IPS-15b (cell line): ENCODE data around the gene LEMD1.

Experiments used
- H3K27me3 ChIP-seq: one replicate; pipeline ENCODE4 v1.6.1; 2013; ENCODE audit warnings: low read length; ENCODE audit not compliant: control insufficient read depth, insufficient read depth
- H3K36me3 ChIP-seq: one replicate; pipeline ENCODE4 v1.6.1; 2013; ENCODE audit warnings: low read length; ENCODE audit not compliant: control insufficient read depth, insufficient read depth
- H3K4me1 ChIP-seq: one replicate; pipeline ENCODE4 v1.6.1; 2013; ENCODE audit warnings: mild to moderate bottlenecking, low read length; ENCODE audit not compliant: control insufficient read depth, insufficient read depth
- H3K4me3 ChIP-seq: one replicate; pipeline ENCODE4 v1.5.1; 2013; ENCODE audit warnings: low read depth, low read length
- H3K9ac ChIP-seq: one replicate; pipeline ENCODE4 v1.6.1; 2013; ENCODE audit warnings: low read depth, mild to moderate bottlenecking, low read length
- H3K9me3 ChIP-seq: one replicate; pipeline ENCODE4 v1.6.1; 2013; ENCODE audit warnings: mild to moderate bottlenecking, low read length; ENCODE audit not compliant: control insufficient read depth, insufficient read depth

Gene LEMD1

GRCh38 chr1:205444931-205445645 lies 23.2 kb upstream of the LEMD1 start:
- peaks cover 24% of the 10 kb centered on the region for H3K27me3 ChIP-seq
- H3K36me3 ChIP-seq, result no peaks in the 10 kb centered on the region
- peak overlapping the region; percentile 24 for H3K4me3 ChIP-seq
- peaks cover 81% of the 10 kb centered on the region for H3K4me1 ChIP-seq
- H3K9ac ChIP-seq, result peak overlapping the region; percentile 57
- no peaks in the 10 kb centered on the region for H3K9me3 ChIP-seq

GRCh38 chr1:205444300-205444930 lies 22.6 kb upstream of the LEMD1 start:
- Histone ChIP-seq H3K36me3 (no peaks in the 10 kb centered on the region), H3K27me3 (peaks cover 21% of the 10 kb centered on the region), H3K9me3 (no peaks in the 10 kb centered on the region), H3K4me1 (peaks cover 80% of the 10 kb centered on the region), H3K4me3 (peak overlapping the region; percentile 31), H3K9ac (no peak overlapping the region)

- H3K9me3 ChIP-seq, result no peaks in the 10 kb centered on the region
Measured at GRCh38 chr1:205443585-205444299, 21.9 kb upstream of the LEMD1 start.

DNA sequence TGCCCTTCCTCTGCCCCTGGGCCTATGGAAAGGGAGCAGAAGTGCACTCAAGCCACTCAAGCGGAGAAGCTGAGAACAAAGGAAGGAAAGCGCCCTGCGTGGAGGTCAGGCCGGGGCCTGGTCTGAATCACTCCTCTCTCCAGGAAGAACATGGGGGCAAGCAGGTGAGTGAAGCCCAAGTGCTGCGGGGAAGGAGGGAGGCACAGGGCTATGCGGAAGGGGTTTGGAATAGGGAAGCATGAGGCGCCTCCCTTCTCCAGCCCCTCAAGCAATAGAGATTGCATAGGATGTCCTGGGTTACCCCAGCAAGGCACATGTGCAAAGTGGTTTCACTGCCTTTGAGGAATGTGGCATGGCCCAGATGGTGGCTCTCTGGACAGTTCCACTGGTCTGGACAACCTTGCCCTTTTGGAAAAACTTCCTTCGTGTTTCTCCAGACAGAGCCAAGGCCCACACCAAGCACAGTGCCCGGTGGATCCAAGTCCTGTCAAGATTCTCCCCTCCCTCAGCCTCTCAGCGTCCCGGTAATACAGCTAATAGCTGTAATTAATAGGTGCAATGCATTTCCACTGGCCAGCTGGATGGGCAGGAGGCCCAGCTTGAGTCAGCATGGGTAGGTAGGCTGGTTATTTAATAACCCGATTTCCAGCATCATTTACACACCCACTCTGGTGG lies 20.3 kb upstream of the LEMD1 start:
- no peak overlapping the region for H3K9ac ChIP-seq
- H3K27me3 ChIP-seq, result peaks cover 15% of the 10 kb centered on the region
- H3K36me3 ChIP-seq, result no peaks in the 10 kb centered on the region
- H3K4me1 ChIP-seq, result peaks cover 71% of the 10 kb centered on the region
- H3K9me3 ChIP-seq, result no peaks in the 10 kb centered on the region
- no peak overlapping the region for H3K4me3 ChIP-seq

More at GRCh38 chr1:205443585-205444299, 21.9 kb upstream of the LEMD1 start:
- Histone ChIP-seq H3K4me1 (peaks cover 78% of the 10 kb centered on the region), H3K27me3 (peaks cover 15% of the 10 kb centered on the region), H3K36me3 (no peaks in the 10 kb centered on the region), H3K4me3 (peak overlapping the region; percentile 31), H3K9ac (no peak overlapping the region)

- Histone ChIP-seq H3K4me3 (no peak overlapping the region), H3K9ac (no peak overlapping the region), H3K9me3 (no peaks in the 10 kb centered on the region), H3K4me1 (peaks cover 66% of the 10 kb centered on the region), H3K36me3 (no peaks in the 10 kb centered on the region), H3K27me3 (peaks cover 10% of the 10 kb centered on the region)
Measured at GRCh38 chr1:205441716-205442050, 19.8 kb upstream of the LEMD1 start.

DNA sequence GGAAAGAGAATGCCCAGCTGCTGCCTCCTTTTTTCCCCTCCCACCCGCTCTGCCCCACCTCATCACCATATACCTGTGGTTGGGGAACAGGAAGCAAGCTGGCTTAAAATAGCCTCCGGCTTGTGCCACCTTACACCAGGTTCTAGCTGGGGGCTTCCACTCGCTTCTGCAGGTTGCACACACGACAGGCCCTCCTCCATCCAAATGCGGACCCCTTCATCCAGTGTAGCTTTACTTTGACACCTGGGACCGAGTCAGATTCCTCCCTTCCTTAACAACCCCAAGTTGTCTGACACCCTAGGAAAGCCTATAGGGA lies 19.4 kb upstream of the LEMD1 start:
- Histone ChIP-seq H3K9ac (no peak overlapping the region), H3K27me3 (peaks cover 11% of the 10 kb centered on the region), H3K4me1 (peaks cover 62% of the 10 kb centered on the region), H3K9me3 (no peaks in the 10 kb centered on the region), H3K36me3 (no peaks in the 10 kb centered on the region), H3K4me3 (no peak overlapping the region)

GRCh38 chr1:205440476-205441317 lies 18.8 kb upstream of the LEMD1 start:
- Histone ChIP-seq H3K4me1 (peaks cover 56% of the 10 kb centered on the region), H3K36me3 (no peaks in the 10 kb centered on the region), H3K27me3 (peaks cover 16% of the 10 kb centered on the region), H3K4me3 (no peak overlapping the region), H3K9ac (peak overlapping the region; percentile 14), H3K9me3 (no peaks in the 10 kb centered on the region)

GRCh38 chr1:205440121-205440475 lies 18.2 kb upstream of the LEMD1 start:
- H3K36me3 ChIP-seq, result no peaks in the 10 kb centered on the region
- no peaks in the 10 kb centered on the region for H3K9me3 ChIP-seq
- H3K9ac ChIP-seq, result no peak overlapping the region
- peaks cover 50% of the 10 kb centered on the region for H3K4me1 ChIP-seq
- H3K4me3 ChIP-seq, result no peak overlapping the region
- peaks cover 19% of the 10 kb centered on the region for H3K27me3 ChIP-seq

DNA sequence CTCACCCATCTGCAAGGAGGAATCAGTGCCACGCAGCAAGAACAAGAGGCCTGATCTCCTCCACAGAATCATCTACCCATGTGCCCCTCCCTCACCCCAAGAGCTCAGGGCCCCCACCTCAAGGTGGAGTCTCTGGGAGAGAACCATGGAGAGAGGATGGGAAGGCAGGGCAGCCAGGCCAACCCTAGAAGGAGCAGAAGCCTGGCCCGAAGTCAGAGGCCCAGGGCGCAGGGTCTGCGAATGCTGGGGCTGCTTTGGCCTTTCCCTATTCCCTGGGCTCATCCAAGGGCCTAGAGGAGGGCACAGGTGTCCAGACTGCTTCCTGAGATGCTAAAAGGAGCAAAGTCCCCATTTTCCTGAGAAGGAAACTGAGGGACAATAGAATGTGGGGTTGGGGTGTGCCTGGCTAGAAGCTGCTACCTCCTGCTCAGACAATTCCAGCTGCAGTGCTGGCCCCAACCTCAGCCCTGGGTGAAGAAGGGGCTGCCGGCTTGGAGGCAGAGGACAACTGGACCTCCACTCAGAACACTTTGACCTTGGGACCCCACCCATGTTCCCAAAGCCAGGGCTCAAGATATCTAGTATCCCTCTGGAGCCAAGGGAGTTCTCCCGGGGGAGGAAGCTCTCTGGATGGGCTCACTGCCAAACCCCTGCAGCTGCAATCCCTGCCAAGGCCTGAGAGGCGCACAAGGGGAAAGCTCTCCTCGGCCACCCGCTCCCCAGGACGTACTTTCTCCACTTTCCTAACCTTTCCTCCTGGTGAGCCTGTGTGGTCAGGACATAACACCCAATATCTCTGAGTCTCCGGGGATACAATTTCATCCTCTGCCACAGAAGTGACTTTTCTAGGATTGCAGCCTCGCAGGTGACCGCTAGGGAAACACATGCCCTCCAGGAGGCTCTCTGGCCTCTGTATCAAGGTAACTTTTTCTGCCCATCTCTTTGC lies 16.6 kb upstream of the LEMD1 start:
- Histone ChIP-seq H3K4me1 (peaks cover 39% of the 10 kb centered on the region), H3K4me3 (no peak overlapping the region), H3K36me3 (no peaks in the 10 kb centered on the region), H3K27me3 (peaks cover 19% of the 10 kb centered on the region), H3K9me3 (no peaks in the 10 kb centered on the region), H3K9ac (no peak overlapping the region)

DNA sequence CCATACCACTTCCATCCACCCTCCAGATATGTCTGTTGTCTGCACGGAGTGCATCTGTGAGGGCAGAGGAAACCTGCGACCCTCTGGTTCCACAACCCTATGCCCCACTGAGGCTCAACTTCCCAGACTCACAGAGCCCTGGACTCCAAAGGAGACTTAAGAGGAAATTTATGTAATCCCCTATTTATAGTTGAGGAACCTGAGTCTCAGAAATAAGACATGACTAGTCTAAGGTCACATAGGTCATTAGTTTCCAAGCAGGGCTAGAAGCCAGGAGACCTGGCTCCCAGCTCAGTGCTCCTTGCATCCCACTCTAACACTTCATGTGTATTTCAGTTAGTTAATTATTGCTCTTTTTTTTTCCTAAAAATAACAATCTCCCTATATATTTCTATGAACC lies 15.7 kb upstream of the LEMD1 start:
- Histone ChIP-seq H3K4me1 (peaks cover 29% of the 10 kb centered on the region), H3K9ac (no peak overlapping the region), H3K9me3 (no peaks in the 10 kb centered on the region), H3K36me3 (no peaks in the 10 kb centered on the region), H3K4me3 (no peak overlapping the region), H3K27me3 (peaks cover 11% of the 10 kb centered on the region)
